Inferior parietal cortex (tissue), 1 donor: ENCODE data around the gene PROC.
"Not testable (repeated sequence)": the region's sequence is repeated elsewhere in the genome, so short reads cannot be mapped to it uniquely, and the experiment has no call there.

Experiments used
- DNase-seq: peaks from one replicate; pipeline ENCODE4 v3.0.0-alpha.2; 2016; ENCODE audit errors: extremely low spot score

Gene PROC

GRCh38 chr2:127427376-127428056 is 9.3 kb downstream of the PROC start:
- no peak for DNase-seq

DNA sequence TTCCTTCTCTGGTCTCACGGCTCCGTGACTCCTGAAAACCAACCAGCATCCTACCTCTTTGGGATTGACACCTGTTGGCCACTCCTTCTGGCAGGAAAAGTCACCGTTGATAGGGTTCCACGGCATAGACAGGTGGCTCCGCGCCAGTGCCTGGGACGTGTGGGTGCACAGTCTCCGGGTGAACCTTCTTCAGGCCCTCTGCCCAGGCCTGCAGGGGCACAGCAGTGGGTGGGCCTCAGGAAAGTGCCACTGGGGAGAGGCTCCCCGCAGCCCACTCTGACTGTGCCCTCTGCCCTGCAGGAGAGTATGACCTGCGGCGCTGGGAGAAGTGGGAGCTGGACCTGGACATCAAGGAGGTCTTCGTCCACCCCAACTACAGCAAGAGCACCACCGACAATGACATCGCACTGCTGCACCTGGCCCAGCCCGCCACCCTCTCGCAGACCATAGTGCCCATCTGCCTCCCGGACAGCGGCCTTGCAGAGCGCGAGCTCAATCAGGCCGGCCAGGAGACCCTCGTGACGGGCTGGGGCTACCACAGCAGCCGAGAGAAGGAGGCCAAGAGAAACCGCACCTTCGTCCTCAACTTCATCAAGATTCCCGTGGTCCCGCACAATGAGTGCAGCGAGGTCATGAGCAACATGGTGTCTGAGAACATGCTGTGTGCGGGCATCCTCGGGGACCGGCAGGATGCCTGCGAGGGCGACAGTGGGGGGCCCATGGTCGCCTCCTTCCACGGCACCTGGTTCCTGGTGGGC is 10.0 kb downstream of the PROC start:
- no peak for DNase-seq

GRCh38 chr2:127428815-127429109 is 10.5 kb downstream of the PROC start:
- DNase-seq, result no peak

DNA sequence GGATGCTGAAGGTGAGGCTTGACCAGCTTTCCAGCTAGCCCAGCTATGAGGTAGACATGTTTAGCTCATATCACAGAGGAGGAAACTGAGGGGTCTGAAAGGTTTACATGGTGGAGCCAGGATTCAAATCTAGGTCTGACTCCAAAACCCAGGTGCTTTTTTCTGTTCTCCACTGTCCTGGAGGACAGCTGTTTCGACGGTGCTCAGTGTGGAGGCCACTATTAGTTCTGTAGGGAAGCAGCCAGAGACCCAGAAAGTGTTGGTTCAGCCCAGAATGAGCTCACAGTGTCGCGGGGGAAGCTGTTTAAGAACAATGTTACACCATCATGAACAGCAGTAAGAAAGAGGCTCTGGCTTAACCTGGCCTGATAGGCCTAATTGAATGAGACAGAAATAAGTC is 11.1 kb downstream of the PROC start:
- no peak for DNase-seq

- DNase-seq, result no peak
These were observed 11.7 kb downstream of the PROC start for GRCh38 chr2:127429844-127430425.

DNA sequence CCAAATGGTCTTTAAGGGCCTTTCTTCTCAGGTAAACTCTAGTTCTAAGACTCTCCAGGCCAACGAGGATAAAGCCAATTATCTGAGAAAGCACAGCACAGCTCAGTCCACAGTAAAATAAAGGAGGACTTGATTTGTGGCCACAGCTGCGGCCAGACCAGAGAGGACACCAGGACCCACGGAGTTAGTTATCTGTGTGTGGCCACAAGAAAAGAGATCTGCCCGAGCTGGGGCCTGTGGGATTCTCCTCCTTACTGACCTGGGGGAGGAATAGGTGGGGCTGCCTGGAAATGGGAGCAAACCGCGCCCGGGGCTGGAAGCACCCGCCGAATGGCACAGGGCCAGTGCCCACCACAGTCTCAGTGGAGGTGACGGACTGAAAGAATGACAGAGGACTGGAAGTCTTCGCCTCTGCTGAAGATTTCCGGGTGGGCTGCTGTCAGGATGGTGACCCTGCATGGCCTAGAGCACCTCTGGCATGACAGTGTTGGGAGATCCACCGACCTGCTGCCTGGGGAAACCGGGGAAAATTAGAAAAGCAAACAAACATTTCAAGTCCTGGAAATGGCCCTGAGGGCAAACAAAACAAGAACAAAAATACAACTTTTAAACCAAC is 13.3 kb downstream of the PROC start:
- no peak for DNase-seq

GRCh38 chr2:127434515-127434914 is 16.3 kb downstream of the PROC start:
- DNase-seq, result no peak

- no peak for DNase-seq
These were observed 18.8 kb downstream of the PROC start for GRCh38 chr2:127437056-127437455.

DNA sequence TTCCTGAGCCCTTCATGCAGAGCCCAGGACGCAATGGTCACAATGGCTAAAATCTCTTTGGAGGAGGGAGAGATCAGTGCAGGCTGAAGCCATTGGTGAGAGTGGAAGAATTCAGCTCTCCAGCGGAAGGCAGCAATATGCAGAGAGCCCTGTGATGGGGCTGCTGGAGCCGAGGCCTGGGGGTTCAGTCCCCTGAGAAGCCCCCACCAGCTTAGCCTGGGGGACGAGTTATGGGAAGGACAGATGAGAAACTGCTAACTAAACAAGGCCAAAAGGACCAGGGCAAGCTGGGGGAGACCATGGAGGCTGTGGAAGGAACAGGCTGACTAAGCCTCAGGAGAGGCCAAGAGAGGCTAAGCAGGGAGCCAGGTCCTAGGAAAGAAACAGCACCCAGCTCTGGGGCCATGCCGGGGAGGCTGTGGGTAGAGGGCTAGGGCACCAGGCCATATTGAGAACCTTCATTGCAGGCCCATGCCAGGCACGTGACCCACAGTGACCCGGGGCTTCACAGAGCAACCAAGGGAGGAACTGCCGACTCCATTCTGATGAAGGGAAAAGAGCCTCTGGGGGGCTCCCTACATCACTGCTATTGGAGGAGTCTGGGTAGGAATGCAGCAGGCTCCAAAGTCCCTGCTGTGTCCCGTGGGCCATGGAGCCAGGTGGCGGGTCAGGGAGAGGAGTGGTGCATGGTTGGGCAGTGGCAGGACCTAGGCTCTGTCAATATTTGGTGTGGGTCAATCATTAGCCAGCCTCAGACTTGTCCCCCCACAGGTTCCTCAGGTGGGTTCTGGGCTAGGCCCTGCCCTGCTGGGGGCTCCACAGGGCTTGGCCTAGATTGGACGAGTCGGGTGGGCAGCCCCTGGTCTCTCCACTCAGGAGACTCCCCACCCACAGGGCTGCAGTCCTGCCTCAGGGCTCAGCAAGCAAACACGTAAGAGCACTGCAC is 19.8 kb downstream of the PROC start:
- no peak for DNase-seq

DNA sequence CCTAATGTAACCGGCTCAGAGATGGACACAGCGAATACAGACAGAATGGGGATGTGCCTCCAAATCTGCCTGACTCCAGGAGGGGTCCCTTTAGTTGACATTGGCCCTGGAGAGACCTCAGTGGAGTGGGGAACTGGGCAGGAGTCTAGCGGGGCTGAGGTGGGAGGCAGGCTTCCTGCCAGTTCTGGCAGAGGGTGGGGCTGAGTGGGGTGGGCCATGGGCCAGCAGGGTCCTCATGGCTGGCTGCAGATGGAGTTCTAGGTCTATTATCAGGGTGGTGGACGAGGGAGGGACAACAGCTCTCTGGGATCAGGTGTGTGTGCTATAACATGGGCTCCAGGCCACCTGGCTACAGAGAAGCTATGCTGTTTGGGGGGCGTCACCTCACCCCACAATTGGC is 21.1 kb downstream of the PROC start:
- no peak for DNase-seq

GRCh38 chr2:127448526-127448925 is 30.3 kb downstream of the PROC start:
- no peak for DNase-seq

DNA sequence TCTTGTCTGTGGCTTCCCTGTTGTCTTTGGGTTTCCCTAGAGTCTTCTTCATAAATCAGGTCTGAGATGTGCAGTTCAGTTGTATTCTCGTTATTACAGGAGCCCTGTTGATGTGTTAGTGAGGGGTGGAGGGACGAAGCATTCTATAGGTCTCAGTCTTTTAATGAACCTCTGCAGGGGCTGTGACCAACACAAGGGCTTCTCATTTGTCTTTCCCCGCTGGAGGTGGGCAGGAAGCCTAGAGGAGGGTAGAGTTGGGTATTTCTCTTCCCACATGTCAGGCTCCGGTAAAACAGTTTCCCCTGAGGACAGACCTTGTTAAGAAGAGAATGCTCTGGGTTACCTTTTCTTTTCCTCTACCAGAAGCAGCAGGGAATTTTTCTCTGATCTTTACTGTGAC is 31.2 kb downstream of the PROC start:
- DNase-seq, result no peak

DNA sequence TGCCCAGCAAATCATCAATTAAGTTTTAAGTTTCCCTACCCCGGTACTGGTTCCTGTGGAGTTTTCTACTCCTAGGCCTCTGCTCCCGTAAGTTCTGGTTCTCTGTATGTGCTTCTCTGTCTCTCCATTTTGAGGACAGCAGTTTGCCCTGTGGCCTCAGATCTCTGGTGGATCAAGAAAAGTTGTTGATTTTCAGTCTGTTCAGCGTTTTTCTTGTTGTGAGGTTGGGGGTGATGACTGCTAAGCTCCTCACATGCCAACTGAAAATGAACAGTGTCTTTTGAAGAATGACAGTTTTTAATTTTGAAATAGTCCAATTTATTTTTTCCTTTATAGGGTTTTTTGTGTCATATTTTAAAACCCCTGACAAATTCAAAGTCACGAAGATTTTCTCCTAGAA is 31.7 kb downstream of the PROC start:
- DNase-seq, result no peak

DNA sequence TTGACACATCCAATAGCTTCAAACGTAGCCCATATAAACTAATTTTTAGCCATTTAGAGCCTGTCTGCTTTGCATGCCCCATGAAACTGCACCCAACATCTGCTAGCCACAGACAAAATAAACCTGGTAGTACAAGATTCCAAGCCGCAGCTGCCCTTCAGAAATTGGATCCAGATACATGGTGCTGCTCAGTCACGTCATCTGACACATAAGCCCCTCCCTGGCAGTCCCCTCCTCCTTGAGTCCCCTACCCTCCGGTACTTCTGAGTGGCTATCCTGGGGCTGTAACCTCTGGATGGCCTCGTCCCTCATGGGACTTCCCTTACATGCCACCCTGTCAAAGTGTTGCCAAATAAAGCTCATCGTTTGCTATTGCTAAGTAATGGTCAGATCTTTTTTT is 33.8 kb downstream of the PROC start:
- DNase-seq, result no peak

DNA sequence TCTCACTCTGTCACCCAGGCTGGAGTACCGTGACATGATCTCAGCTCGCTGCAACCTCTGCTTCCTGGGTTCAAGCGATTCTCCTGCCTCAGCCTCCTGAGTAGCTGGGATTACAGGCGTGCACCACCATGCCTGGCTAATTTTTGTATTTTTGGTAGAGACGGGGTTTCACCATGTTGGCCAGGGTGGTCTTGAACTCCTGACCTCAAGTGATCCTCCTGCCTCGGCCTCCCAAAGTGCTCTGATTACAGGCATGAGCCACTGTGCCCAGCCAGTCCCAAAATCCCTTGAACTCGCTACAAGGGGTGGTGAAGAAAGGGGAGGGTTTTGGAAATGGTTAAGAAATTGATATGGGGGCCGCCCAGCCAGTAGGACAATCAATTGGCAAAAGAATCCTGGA is 34.2 kb downstream of the PROC start:
- not testable (repeated sequence) for DNase-seq

GRCh38 chr2:127453013-127453391 is 34.8 kb downstream of the PROC start:
- DNase-seq, result no peak

- no peak for DNase-seq
These were observed 35.4 kb downstream of the PROC start for GRCh38 chr2:127453392-127454171.

GRCh38 chr2:127454595-127455565 is 36.7 kb downstream of the PROC start:
- DNase-seq, result no peak

GRCh38 chr2:127455566-127456493 is 37.6 kb downstream of the PROC start:
- DNase-seq, result no peak
